Thyroid gland (tissue), 4 donors: ENCODE results near the gene ZC3H18.

ENCODE experiments used
- CTCF ChIP-seq, 6 experiments: fragments of 200-600 bp in 3 of 6; fragments of 450-650 bp in 3 of 6; sonication (generic) in 3 of 6; IDR thresholded peaks; one replicate each; pipeline ENCODE4 v1.5.1; 2016 to 2019; ENCODE audit warnings: antibody characterized with exemption in 6 of 6, mild to moderate bottlenecking in 2 of 6, inconsistent platforms in 1 of 6, moderate library complexity in 1 of 6
- POLR2A ChIP-seq, 2 donors: fragments of 450-650 bp; IDR thresholded peaks; one replicate each; pipeline ENCODE4 v1.6.1; 2017; ENCODE audit warnings: antibody characterized with exemption in 2 of 2, mild to moderate bottlenecking in 2 of 2, moderate library complexity in 1 of 2

GRCh38 chr16:88552166-88552565 lies 18.0 kb upstream of the ZC3H18 start:
- TF ChIP-seq CTCF (IDR thresholded peaks at IDR 0.05) = no peak
- TF ChIP-seq POLR2A (IDR thresholded peaks at IDR 0.05) = no peak
